Measurements from ENCODE around the gene SLC3A2. TPM values are rescaled to one million over a fixed set of nuclear protein-coding genes. Genes with fewer than 3 reads are reported as not detected.
A peak's percentile ranks its signal among the peaks of the same experiment; 100 is the strongest.

Gene SLC3A2
- total RNA-seq, 1 experiment from 2014 or later: 334 TPM

- no peak for ATAC-seq
- TF ChIP-seq ATF6 (CRISPR knock-in tag; IDR thresholded peaks at IDR 0.05) (no peak), CREM (CRISPR knock-in tag; IDR thresholded peaks at IDR 0.05) (no peak), IRF1 (CRISPR knock-in tag; IDR thresholded peaks at IDR 0.05) (no peak), NFATC4 (CRISPR knock-in tag; IDR thresholded peaks at IDR 0.05) (no peak), ARID4B (CRISPR knock-in tag; IDR thresholded peaks at IDR 0.05; ENCODE audit: borderline replicate concordance) (no peak), TEAD1 (CRISPR knock-in tag; IDR thresholded peaks at IDR 0.05) (no peak), ZNF396 (CRISPR knock-in tag; IDR thresholded peaks at IDR 0.05; ENCODE audit: borderline replicate concordance) (no peak), FOXK1 (CRISPR knock-in tag; IDR thresholded peaks at IDR 0.05) (no peak), EMX1 (CRISPR knock-in tag; IDR thresholded peaks at IDR 0.05) (no peak), NR3C1 (CRISPR knock-in tag; conservative IDR thresholded peaks at IDR 0.05; ENCODE audit: low read depth) (no peak)
- Mint-ChIP-seq H3K4me3 (no peak overlapping the region), H3K4me1 (peaks cover 30% of the 10 kb centered on the region), H3K36me3 (no peaks in the 10 kb centered on the region), H3K9me3 (no peaks in the 10 kb centered on the region), H3K27ac (no peak overlapping the region), H3K27me3 (ENCODE audit: low read depth) (peaks cover 49% of the 10 kb centered on the region)
- CTCF ChIA-PET: interaction anchor here (1.1 to 14.1 kb wide), 8 partner anchors 7 to 114 kb away, joined by 3 to 268 read pairs (median 9); no protein-coding TSS in a partner anchor
- POLR2A ChIA-PET: interaction anchor here (1.1 to 1.5 kb wide), 2 partner anchors 13 to 41 kb away, joined by 3 to 5 read pairs; no protein-coding TSS in a partner anchor
- no peak for DNase-seq (ENCODE audit: low spot score)
Observed at GRCh38 chr11:62921573-62922188, 41.0 kb downstream of the SLC3A2 start.

- no peaks in the 10 kb centered on the region for H3K36me3 Mint-ChIP-seq
- no peak for DNase-seq (ENCODE audit: low spot score)
- no peak overlapping the region for H3K27ac Mint-ChIP-seq
- ChIA-PET CTCF (interaction anchor here (0.8 to 14.1 kb wide), 9 partner anchors 8 to 113 kb away, joined by 3 to 268 read pairs (median 10); no protein-coding TSS in a partner anchor), POLR2A (interaction anchor here (1.1 to 1.5 kb wide), 2 partner anchors 14 to 41 kb away, joined by 3 to 5 read pairs; no protein-coding TSS in a partner anchor)
- no peak for TF ChIP-seq TCF7 (CRISPR knock-in tag; IDR thresholded peaks at IDR 0.05; ENCODE audit: low read depth)
- peaks cover 54% of the 10 kb centered on the region for H3K27me3 Mint-ChIP-seq (ENCODE audit: low read depth)
- H3K9me3 Mint-ChIP-seq: no peaks in the 10 kb centered on the region
- H3K4me1 Mint-ChIP-seq: peaks cover 32% of the 10 kb centered on the region
- H3K4me3 Mint-ChIP-seq: peak overlapping the region; percentile 36; the same call in 1 of the 2 replicates
- ATAC-seq: no peak
Observed at GRCh38 chr11:62922189-62922589, 41.5 kb downstream of the SLC3A2 start.

GRCh38 chr11:62922653-62923431 lies 42.1 kb downstream of the SLC3A2 start:
- DNase-seq (ENCODE audit: low spot score) (peak; percentile 75), ATAC-seq (peak; percentile 7)
- peak overlapping the region; percentile 65 for H3K4me3 Mint-ChIP-seq
- ChIA-PET CTCF (interaction anchor here (0.6 to 14.1 kb wide), 10 partner anchors 9 to 113 kb away, joined by 3 to 268 read pairs (median 8); partner anchors contain the start of gene SLC3A2), POLR2A (interaction anchor here (1.1 to 1.5 kb wide), 2 partner anchors 14 to 42 kb away, joined by 3 to 5 read pairs; no protein-coding TSS in a partner anchor)
- peaks cover 60% of the 10 kb centered on the region for H3K27me3 Mint-ChIP-seq (ENCODE audit: low read depth)
- H3K27ac Mint-ChIP-seq: no peak overlapping the region
- H3K9me3 Mint-ChIP-seq: no peaks in the 10 kb centered on the region
- TF ChIP-seq CTCF (IDR thresholded peaks at IDR 0.05): peak; percentile 54
- TF ChIP-seq ZNF138 (CRISPR knock-in tag; conservative IDR thresholded peaks at IDR 0.05): no peak
- peak; percentile 62; the same call in 1 of the 2 replicates for TF ChIP-seq ETV6 (CRISPR knock-in tag; IDR thresholded peaks at IDR 0.05)
- no peak for TF ChIP-seq TEAD1 (CRISPR knock-in tag; IDR thresholded peaks at IDR 0.05)
- TF ChIP-seq ZNF232 (CRISPR knock-in tag; IDR thresholded peaks at IDR 0.05): no peak
- no peaks in the 10 kb centered on the region for H3K36me3 Mint-ChIP-seq
- H3K4me1 Mint-ChIP-seq: peaks cover 38% of the 10 kb centered on the region
